Kidney epithelial cell (primary cell): ENCODE data around the gene SMARCA2. TPM values are rescaled to one million over a fixed set of nuclear protein-coding genes. Genes with fewer than 3 reads are reported as not detected.

Source experiments
- DNase-seq: peaks from one replicate; pipeline ENCODE4 v3.0.0-alpha.2; 2010; ENCODE audit warnings: low read depth
- H3K27me3 ChIP-seq: 2 replicates; pipeline ENCODE4 v1.6.0; 2011; ENCODE audit warnings: low read length; ENCODE audit not compliant: control insufficient read depth, insufficient read depth
- H3K36me3 ChIP-seq: 2 replicates; pipeline ENCODE4 v1.5.1; 2011; ENCODE audit warnings: low read length; ENCODE audit not compliant: control insufficient read depth, insufficient read depth
- H3K4me3 ChIP-seq: 2 replicates; pipeline ENCODE4 v1.5.1; 2011; ENCODE audit warnings: low read depth, mild to moderate bottlenecking, control low read depth, low read length
- total RNA-seq: library from RNA; depleted of rRNA; stranded (reverse); fragments of >200 nt; gene quantifications from 2 replicates; pipeline ENCODE4 v1.2.3, GENCODE V29; 2015
- TF ChIP-seq, protein P1 (sequence below): IDR thresholded peaks from 2 replicates; pipeline ENCODE4 v1.5.1; 2011; ENCODE audit warnings: mild to moderate bottlenecking, moderate library complexity, low read length, control low read depth, inconsistent platforms; ENCODE audit not compliant: insufficient read depth, poor library complexity, severe bottlenecking

Gene SMARCA2
- total RNA-seq, 1 donor from 2014 or later, result 34.3 TPM

DNA sequence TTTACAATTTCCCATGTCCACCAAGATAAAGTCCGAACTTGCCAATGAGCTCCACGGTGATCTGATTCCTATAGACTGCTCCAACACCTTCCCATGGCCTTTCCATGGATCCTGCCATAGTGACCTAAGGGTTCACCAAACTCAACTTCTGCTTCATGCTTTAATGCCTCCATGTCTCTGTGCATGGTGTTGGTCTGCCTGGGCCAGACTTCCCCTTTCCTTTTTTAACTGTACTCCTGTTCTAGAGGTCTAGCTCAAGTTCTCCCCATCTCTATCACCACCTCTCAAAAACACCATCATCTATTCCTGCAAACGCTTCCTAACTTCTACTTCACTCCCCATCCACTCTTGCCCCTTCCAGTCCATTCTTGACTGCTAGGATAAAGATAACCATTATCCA, 14.8 kb upstream of the SMARCA2 start:
- Histone ChIP-seq H3K4me3 (no peak overlapping the region), H3K36me3 (no peaks in the 10 kb centered on the region), H3K27me3 (no peaks in the 10 kb centered on the region)
- TF ChIP-seq, protein P1, sequence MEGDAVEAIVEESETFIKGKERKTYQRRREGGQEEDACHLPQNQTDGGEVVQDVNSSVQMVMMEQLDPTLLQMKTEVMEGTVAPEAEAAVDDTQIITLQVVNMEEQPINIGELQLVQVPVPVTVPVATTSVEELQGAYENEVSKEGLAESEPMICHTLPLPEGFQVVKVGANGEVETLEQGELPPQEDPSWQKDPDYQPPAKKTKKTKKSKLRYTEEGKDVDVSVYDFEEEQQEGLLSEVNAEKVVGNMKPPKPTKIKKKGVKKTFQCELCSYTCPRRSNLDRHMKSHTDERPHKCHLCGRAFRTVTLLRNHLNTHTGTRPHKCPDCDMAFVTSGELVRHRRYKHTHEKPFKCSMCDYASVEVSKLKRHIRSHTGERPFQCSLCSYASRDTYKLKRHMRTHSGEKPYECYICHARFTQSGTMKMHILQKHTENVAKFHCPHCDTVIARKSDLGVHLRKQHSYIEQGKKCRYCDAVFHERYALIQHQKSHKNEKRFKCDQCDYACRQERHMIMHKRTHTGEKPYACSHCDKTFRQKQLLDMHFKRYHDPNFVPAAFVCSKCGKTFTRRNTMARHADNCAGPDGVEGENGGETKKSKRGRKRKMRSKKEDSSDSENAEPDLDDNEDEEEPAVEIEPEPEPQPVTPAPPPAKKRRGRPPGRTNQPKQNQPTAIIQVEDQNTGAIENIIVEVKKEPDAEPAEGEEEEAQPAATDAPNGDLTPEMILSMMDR, result no peak
- DNase-seq, result no peak

GRCh38 chr9:2008372-2008771, 6.8 kb upstream of the SMARCA2 start:
- no peak for DNase-seq
- H3K36me3 ChIP-seq, result no peaks in the 10 kb centered on the region
- TF ChIP-seq, protein P1, result no peak
- no peaks in the 10 kb centered on the region for H3K27me3 ChIP-seq
- H3K4me3 ChIP-seq, result no peak overlapping the region

DNA sequence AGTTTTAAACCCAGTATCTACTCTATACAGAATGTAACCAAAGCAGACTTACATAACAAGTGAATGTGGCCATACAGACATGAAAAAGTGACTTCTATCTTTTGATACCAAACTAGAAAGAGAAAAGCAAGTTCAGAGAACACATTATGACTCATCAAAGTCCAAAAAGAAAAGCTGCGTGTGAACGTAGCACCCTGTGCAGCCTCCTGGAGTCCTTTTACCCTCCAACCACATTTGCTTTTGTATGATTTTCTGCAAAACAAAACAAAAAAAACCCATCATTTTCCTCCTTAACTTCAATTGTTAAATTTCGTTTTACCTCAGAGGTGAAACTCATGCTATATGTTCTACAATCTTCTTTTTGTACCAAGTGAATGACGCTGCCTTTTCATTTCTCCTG, 2.8 kb upstream of the SMARCA2 start:
- DNase-seq, result no peak
- TF ChIP-seq, protein P1, result no peak
- Histone ChIP-seq H3K36me3 (no peaks in the 10 kb centered on the region), H3K4me3 (no peak overlapping the region), H3K27me3 (no peaks in the 10 kb centered on the region)

DNA sequence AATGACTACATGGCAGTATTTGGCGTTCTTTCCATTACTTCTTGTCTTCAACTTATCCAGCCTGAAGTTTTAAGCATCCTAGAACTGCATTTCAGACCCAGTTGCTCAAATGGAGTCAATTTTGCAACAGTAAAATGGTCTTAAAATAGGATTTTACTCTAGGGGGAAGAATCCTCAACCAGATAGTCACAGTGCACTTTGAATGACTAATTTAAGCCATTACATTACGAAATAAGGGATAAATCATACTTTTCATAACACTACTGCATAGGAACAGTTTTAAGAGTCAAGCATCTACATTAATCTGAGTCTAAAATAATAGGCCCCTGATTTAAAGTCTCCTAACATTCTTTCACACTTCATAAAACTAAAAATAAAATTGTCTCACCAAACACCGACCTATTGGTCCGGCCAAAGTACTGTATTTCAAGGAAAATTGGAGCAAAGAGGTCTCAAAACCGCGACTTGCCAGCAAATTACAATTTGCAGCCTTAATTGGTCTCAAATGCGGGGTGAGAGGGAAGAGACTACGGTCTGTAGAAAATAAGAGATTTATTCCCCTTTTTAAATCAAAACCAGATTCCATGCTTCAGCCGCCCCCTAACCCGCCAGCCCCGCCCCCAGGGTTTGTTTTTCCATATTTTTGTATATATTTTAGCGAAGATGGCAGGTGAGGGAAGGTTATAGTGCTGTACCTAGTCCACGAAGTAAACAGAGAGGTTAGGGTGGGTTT, 1.2 kb upstream of the SMARCA2 start:
- TF ChIP-seq, protein P1, result no peak
- Histone ChIP-seq H3K27me3 (no peaks in the 10 kb centered on the region), H3K36me3 (no peaks in the 10 kb centered on the region), H3K4me3 (peak overlapping the region; percentile 63)
- no peak for DNase-seq

DNA sequence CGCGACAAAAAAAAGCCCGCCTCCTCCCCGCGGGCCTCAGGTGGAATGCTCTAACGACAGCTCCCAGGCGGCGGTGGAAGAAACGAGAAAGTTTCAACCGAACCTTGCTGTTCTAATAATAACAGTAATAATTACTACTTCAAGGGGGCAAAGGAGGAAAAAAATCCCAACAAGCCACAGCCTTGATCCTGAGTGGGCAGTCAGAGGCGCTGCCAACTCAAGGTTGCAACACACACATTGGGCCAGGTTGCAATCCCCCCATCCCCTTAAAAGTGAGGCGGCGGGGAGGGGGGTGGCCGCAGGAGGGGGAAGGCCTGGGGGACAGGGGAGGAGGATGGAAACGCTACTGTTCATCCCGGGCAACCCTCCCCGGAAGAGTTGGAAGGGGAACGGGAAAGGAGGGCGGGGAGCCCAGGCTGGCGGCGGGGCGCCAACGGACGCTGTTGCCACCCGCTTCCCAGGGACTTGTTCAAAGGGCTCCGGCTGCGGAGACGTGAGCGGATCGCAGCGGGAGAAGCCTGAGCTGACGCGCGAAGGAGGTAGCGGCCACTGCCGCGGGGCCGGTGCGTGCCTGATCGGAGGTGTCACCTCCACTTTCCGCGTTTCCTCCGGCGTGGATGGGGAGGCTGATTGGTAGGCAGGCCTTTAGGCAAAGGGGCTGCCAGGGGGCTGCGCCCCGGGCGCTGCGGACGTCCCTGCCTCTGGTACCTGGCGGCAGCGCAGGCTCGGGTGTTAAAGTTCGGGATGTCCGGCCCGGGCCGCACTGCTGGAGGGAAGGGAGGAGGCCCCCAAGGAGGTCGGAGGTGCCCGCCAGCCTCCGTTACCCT, 647 bp downstream of the SMARCA2 start:
- TF ChIP-seq, protein P1, result no peak
- no peak for DNase-seq
- Histone ChIP-seq H3K4me3 (peak overlapping the region; percentile 63), H3K27me3 (no peaks in the 10 kb centered on the region), H3K36me3 (no peaks in the 10 kb centered on the region)
